Stomach (tissue), 9 donors: ENCODE measurements around the gene SESTD1. TPM values are rescaled to one million over a fixed set of nuclear protein-coding genes. Genes with fewer than 3 reads are reported as not detected.

Experiments
- DNase-seq, 2 donors: peaks; one replicate each; pipeline versions ENCODE4 v3.0.0 to v3.0.0-alpha.2; 2013 to 2019
- H3K27ac ChIP-seq, 5 donors: fragments of 200-600 bp in 4 of 5; sonication (generic) in 4 of 5; one replicate each; pipeline ENCODE4 v1.5.1; 2013 to 2019; ENCODE audit warnings: mild to moderate bottlenecking in 1 of 5, moderate library complexity in 1 of 5
- H3K27me3 ChIP-seq, 3 donors: fragments of 200-600 bp; sonication (generic); one replicate each; pipeline ENCODE4 v1.5.1; 2017 to 2019; ENCODE audit warnings: mixed run types in 1 of 3
- H3K36me3 ChIP-seq, 4 donors: fragments of 200-600 bp; sonication (generic); 1 replicate in 3 of 4; 2 replicates in 1 of 4; pipeline ENCODE4 v1.5.1; 2016 to 2019
- H3K4me1 ChIP-seq, 4 donors: fragments of 200-600 bp; sonication (generic); one replicate each; pipeline ENCODE4 v1.5.1; 2016 to 2019
- H3K4me3 ChIP-seq, 4 donors: fragments of 200-600 bp; sonication (generic) in 3 of 4; one replicate each; pipeline ENCODE4 v1.5.1; 2016 to 2019; ENCODE audit warnings: mild to moderate bottlenecking in 1 of 4
- H3K9me3 ChIP-seq, 4 donors: fragments of 200-600 bp; sonication (generic); one replicate each; pipeline ENCODE4 v1.5.1; 2016 to 2019
- EP300 ChIP-seq: sonication (generic); formaldehyde crosslinking; IDR thresholded peaks from one replicate; pipeline ENCODE4 v1.6.1; 2017; ENCODE audit warnings: antibody characterized with exemption
- POLR2A ChIP-seq, 4 donors: fragments of 450-650 bp; IDR thresholded peaks; one replicate each; pipeline ENCODE4 v1.6.1; 2016; ENCODE audit warnings: antibody characterized with exemption in 4 of 4, control low read depth in 2 of 4, mild to moderate bottlenecking in 1 of 4, moderate library complexity in 1 of 4
- POLR2AphosphoS5 ChIP-seq, 3 donors: sonication (generic); formaldehyde crosslinking; IDR thresholded peaks; one replicate each; pipeline ENCODE4 v1.6.1; 2016; ENCODE audit warnings: antibody characterized with exemption in 3 of 3
- WGBS, 5 donors: extraction: QIAGEN DNeasy Blood & Tissue Kit in 3 of 5; methylation state at CpG; one replicate each; pipeline versions ENCODE4 v1.1.5 to v1.1.7; 2013 to 2018; 5-methylcytosine and 5-hydroxymethylcytosine counted together
- intact Hi-C: fragments of 100-400 bp; cut with DNase I; formaldehyde crosslinking; loops from one replicate; pipeline ENCODE4 v1.15.1; 2023; ENCODE audit warnings: low total_unique reads
- polyA plus RNA-seq, 3 donors: library from polyadenylated mRNA; stranded (reverse); fragments of 200-250 nt; gene quantifications; one replicate each; pipeline ENCODE4 v1.2.3, GENCODE V29; 2013
- total RNA-seq, 5 donors: library from RNA; depleted of rRNA; stranded (reverse); fragments of >200 nt; gene quantifications; one replicate each; pipeline versions ENCODE4 v1.1.0 to v1.2.3, GENCODE V29; 2014 to 2016
- TF ChIP-seq, protein P1 (sequence below), 7 experiments: fragments of 450-650 bp in 4 of 7; fragments of 200-600 bp in 3 of 7; sonication (generic) in 3 of 7; IDR thresholded peaks; one replicate each; pipeline ENCODE4 v1.5.1; 2016 to 2019; ENCODE audit warnings: antibody characterized with exemption in 7 of 7, control low read depth in 2 of 7, mild to moderate bottlenecking in 1 of 7
- donor health status: healthy with polysubstance abuse.
- donor health status: Bipolar disorder and iron deficiency.
- donor health status: healthy.

SESTD1 gene
- total and polyA plus RNA-seq, 8 donors, result 7.4 to 159 (median 26.2) TPM

GRCh38 chr2:179302149-179302548 is 37.5 kb upstream of the SESTD1 start:
- DNase-seq, result no peak
- Histone ChIP-seq H3K27me3 (no peaks in the 10 kb centered on the region), H3K36me3 (no peaks in the 10 kb centered on the region), H3K9me3 (no peaks in the 10 kb centered on the region), H3K27ac (no peak overlapping the region), H3K4me1 (no peaks in the 10 kb centered on the region), H3K4me3 (no peak overlapping the region)
- WGBS, 5 donors, result 83 to 86% (median 85%) methylated on average over 4 of the region's 4 CpGs
- intact Hi-C loops, result no loop called here
- TF ChIP-seq, protein P1, sequence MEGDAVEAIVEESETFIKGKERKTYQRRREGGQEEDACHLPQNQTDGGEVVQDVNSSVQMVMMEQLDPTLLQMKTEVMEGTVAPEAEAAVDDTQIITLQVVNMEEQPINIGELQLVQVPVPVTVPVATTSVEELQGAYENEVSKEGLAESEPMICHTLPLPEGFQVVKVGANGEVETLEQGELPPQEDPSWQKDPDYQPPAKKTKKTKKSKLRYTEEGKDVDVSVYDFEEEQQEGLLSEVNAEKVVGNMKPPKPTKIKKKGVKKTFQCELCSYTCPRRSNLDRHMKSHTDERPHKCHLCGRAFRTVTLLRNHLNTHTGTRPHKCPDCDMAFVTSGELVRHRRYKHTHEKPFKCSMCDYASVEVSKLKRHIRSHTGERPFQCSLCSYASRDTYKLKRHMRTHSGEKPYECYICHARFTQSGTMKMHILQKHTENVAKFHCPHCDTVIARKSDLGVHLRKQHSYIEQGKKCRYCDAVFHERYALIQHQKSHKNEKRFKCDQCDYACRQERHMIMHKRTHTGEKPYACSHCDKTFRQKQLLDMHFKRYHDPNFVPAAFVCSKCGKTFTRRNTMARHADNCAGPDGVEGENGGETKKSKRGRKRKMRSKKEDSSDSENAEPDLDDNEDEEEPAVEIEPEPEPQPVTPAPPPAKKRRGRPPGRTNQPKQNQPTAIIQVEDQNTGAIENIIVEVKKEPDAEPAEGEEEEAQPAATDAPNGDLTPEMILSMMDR (IDR thresholded peaks at IDR 0.05), result no peak
- TF ChIP-seq POLR2AphosphoS5 (IDR thresholded peaks at IDR 0.05) (no peak), EP300 (no peak), POLR2A (IDR thresholded peaks at IDR 0.05) (no peak)

DNA sequence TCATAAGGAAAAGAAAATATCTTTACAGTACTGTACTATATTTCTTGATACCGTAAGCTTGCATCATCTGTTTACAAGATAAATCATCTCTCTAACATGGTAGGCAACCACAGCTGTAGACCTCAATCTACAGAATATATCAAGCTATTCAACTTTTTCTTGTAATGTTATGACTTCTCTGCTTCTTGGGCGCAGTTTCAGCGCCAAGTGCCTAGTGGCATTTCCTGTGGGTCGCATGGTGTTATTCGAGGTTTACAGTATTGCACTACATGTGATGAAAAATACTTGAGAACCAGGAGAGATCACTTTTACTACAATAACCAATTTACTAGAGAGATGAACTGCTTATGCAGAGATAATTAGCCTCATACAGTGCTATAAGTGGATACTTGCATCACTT is 34.0 kb upstream of the SESTD1 start:
- 83 to 91% (median 84%) methylated on average over 5 of the region's 5 CpGs for WGBS, 5 donors

GRCh38 chr2:179297927-179298326 is 33.3 kb upstream of the SESTD1 start:
- Histone ChIP-seq H3K4me3 (no peak overlapping the region), H3K9me3 (no peaks in the 10 kb centered on the region), H3K4me1 (no peaks in the 10 kb centered on the region), H3K27ac (no peak overlapping the region), H3K27me3 (no peaks in the 10 kb centered on the region), H3K36me3 (no peaks in the 10 kb centered on the region)
- WGBS, 5 donors, result 86 to 94% (median 89%) methylated on average over 2 of the region's 2 CpGs
- no peak for DNase-seq
- intact Hi-C loops, result no loop called here
- TF ChIP-seq, protein P1 (IDR thresholded peaks at IDR 0.05), result no peak
- TF ChIP-seq POLR2AphosphoS5 (IDR thresholded peaks at IDR 0.05) (no peak), POLR2A (IDR thresholded peaks at IDR 0.05) (no peak), EP300 (no peak)

More for the DNA sequence above, 34.0 kb upstream of the SESTD1 start:
- Histone ChIP-seq H3K36me3 (no peaks in the 10 kb centered on the region), H3K4me3 (no peak overlapping the region), H3K27ac (no peak overlapping the region), H3K27me3 (no peaks in the 10 kb centered on the region), H3K9me3 (no peaks in the 10 kb centered on the region), H3K4me1 (no peaks in the 10 kb centered on the region)
- no peak for DNase-seq
- intact Hi-C loops, result no loop called here
- TF ChIP-seq, protein P1 (IDR thresholded peaks at IDR 0.05), result no peak
- TF ChIP-seq EP300 (no peak), POLR2AphosphoS5 (IDR thresholded peaks at IDR 0.05) (no peak), POLR2A (IDR thresholded peaks at IDR 0.05) (no peak)

- Histone ChIP-seq H3K36me3 (no peaks in the 10 kb centered on the region), H3K4me1 (no peaks in the 10 kb centered on the region), H3K27me3 (no peaks in the 10 kb centered on the region), H3K4me3 (no peak overlapping the region), H3K27ac (no peak overlapping the region), H3K9me3 (no peaks in the 10 kb centered on the region)
- intact Hi-C loops, result no loop called here
- WGBS, 5 donors, result 96 to 99% (median 98%) methylated on average over 1 of the region's 1 CpG
- no peak for DNase-seq
- TF ChIP-seq POLR2AphosphoS5 (IDR thresholded peaks at IDR 0.05), result no peak
- no peak for TF ChIP-seq POLR2A (IDR thresholded peaks at IDR 0.05)
- no peak for TF ChIP-seq EP300
- TF ChIP-seq, protein P1 (IDR thresholded peaks at IDR 0.05), result no peak
These were observed 25.7 kb upstream of the SESTD1 start for GRCh38 chr2:179290329-179290728.
